Measurements from ENCODE around the gene ZFPL1. TPM values are rescaled to one million over a fixed set of nuclear protein-coding genes. Genes with fewer than 3 reads are reported as not detected.
A peak's percentile ranks its signal among the peaks of the same experiment; 100 is the strongest.

ZFPL1 gene
- total RNA-seq, 2 donors from 2014 or later: 61.6 to 62.6 TPM

- DNase-seq (ENCODE audit: low spot score): no peak
- H3K27ac ChIP-seq: no peak overlapping the region
These were observed 23.1 kb downstream of the ZFPL1 start for GRCh38 chr11:65107078-65107477.

GRCh38 chr11:65107751-65108468 lies 23.9 kb downstream of the ZFPL1 start:
- H3K27ac ChIP-seq: peak overlapping the region; percentile 30 to 33
- no peaks in the 10 kb centered on the region for H3K36me3 ChIP-seq
- H3K9me3 ChIP-seq: no peaks in the 10 kb centered on the region
- no peak for TF ChIP-seq POLR2A (IDR thresholded peaks at IDR 0.05)
- TF ChIP-seq CTCF (IDR thresholded peaks at IDR 0.05): no peak
- TF ChIP-seq POLR2AphosphoS5 (IDR thresholded peaks at IDR 0.05): no peak
- intact Hi-C loops (cut with DNase I): no loop called here
- no peak for DNase-seq (ENCODE audit: low spot score)
- H3K4me3 ChIP-seq: no peak overlapping the region
- H3K4me1 ChIP-seq (replicated peaks): peaks cover 11% of the 10 kb centered on the region
- WGBS: 93% methylated on average over 51 of the region's 52 CpGs
- H3K27me3 ChIP-seq (replicated peaks; ENCODE audit: insufficient read depth): no peaks in the 10 kb centered on the region

More at GRCh38 chr11:65107078-65107477, 23.1 kb downstream of the ZFPL1 start:
- TF ChIP-seq POLR2A (IDR thresholded peaks at IDR 0.05): no peak
- TF ChIP-seq CTCF (IDR thresholded peaks at IDR 0.05): no peak
- no peak for TF ChIP-seq POLR2AphosphoS5 (IDR thresholded peaks at IDR 0.05)
- Histone ChIP-seq H3K4me3 (no peak overlapping the region), H3K9me3 (no peaks in the 10 kb centered on the region), H3K27me3 (replicated peaks; ENCODE audit: insufficient read depth) (no peaks in the 10 kb centered on the region), H3K36me3 (no peaks in the 10 kb centered on the region), H3K4me1 (replicated peaks) (peaks cover 15% of the 10 kb centered on the region)
- intact Hi-C loops (cut with DNase I): no loop called here
- WGBS: 94% methylated on average over 15 of the region's 15 CpGs

- Histone ChIP-seq H3K4me3 (no peak overlapping the region), H3K36me3 (no peaks in the 10 kb centered on the region), H3K27ac (peak overlapping the region; percentile 30 to 33), H3K27me3 (replicated peaks; ENCODE audit: insufficient read depth) (no peaks in the 10 kb centered on the region), H3K9me3 (no peaks in the 10 kb centered on the region), H3K4me1 (replicated peaks) (peaks cover 13% of the 10 kb centered on the region)
- intact Hi-C loops (cut with DNase I): no loop called here
- WGBS: 94% methylated on average over 35 of the region's 38 CpGs
- no peak for DNase-seq (ENCODE audit: low spot score)
- TF ChIP-seq CTCF (IDR thresholded peaks at IDR 0.05): no peak
- no peak for TF ChIP-seq POLR2A (IDR thresholded peaks at IDR 0.05)
- peak; percentile 70 for TF ChIP-seq POLR2AphosphoS5 (IDR thresholded peaks at IDR 0.05)
These were observed 24.6 kb downstream of the ZFPL1 start for GRCh38 chr11:65108469-65109123.

GRCh38 chr11:65109231-65110198 lies 25.5 kb downstream of the ZFPL1 start:
- H3K36me3 ChIP-seq: no peaks in the 10 kb centered on the region
- no peak overlapping the region for H3K27ac ChIP-seq
- intact Hi-C loops (cut with DNase I): loop anchor here (10.0 kb wide), 2 partner anchors 195 to 255 kb away; partner anchors contain the start of gene ATG2A
- no peak overlapping the region for H3K4me3 ChIP-seq
- TF ChIP-seq POLR2A (IDR thresholded peaks at IDR 0.05): no peak
- TF ChIP-seq CTCF (IDR thresholded peaks at IDR 0.05): no peak
- TF ChIP-seq POLR2AphosphoS5 (IDR thresholded peaks at IDR 0.05): no peak
- DNase-seq (ENCODE audit: low spot score): no peak
- no peaks in the 10 kb centered on the region for H3K9me3 ChIP-seq
- 89% methylated on average over 36 of the region's 36 CpGs for WGBS
- peaks cover 11% of the 10 kb centered on the region for H3K4me1 ChIP-seq (replicated peaks)
- no peaks in the 10 kb centered on the region for H3K27me3 ChIP-seq (replicated peaks; ENCODE audit: insufficient read depth)
